GM12872 (cell line): Measurements from ENCODE around the gene UAP1L1.

Source experiments
- CTCF ChIP-seq: IDR thresholded peaks from 3 replicates; pipeline ENCODE4 v1.5.1; 2011; ENCODE audit warnings: low read depth, mild to moderate bottlenecking, low read length, moderate library complexity; ENCODE audit not compliant: insufficient read depth

The UAP1L1 gene

GRCh38 chr9:137052293-137052692, 25.0 kb upstream of the UAP1L1 start:
- no peak for TF ChIP-seq CTCF

GRCh38 chr9:137052998-137053943, 24.0 kb upstream of the UAP1L1 start:
- TF ChIP-seq CTCF, result no peak

GRCh38 chr9:137053944-137054931, 23.1 kb upstream of the UAP1L1 start, which contains the start of gene ENTPD2:
Gene ENTPD2, minus strand, starts transcription at chr9:137054061. Its CDS starts 64 bp downstream, at chr9:137053997.
- no peak for TF ChIP-seq CTCF

- TF ChIP-seq CTCF, result no peak
Measured at GRCh38 chr9:137054932-137055384, 22.4 kb upstream of the UAP1L1 start.

GRCh38 chr9:137055385-137056364, 21.6 kb upstream of the UAP1L1 start:
- no peak for TF ChIP-seq CTCF

GRCh38 chr9:137056739-137057415, 20.4 kb upstream of the UAP1L1 start:
- no peak for TF ChIP-seq CTCF
